ENCODE measurements around the gene CCDC78. TPM values are rescaled to one million over a fixed set of nuclear protein-coding genes. Genes with fewer than 3 reads are reported as not detected.

Gene CCDC78
- total and polyA plus RNA-seq, 2 of the 4 experiments (the other 2 are of a cell fraction), result 0.54 to 4.6 TPM

- POLR2A ChIA-PET (ENCODE audit: unreplicated experiment), result no interaction called here
Measured at GRCh38 chr16:698911-699671, 27.2 kb downstream of the CCDC78 start.

More at GRCh38 chr16:698911-699671, 27.2 kb downstream of the CCDC78 start:
- Histone ChIP-seq H3K79me1 (ENCODE audit: low read depth in 1 of 2, low read length in 2 of 2) (no peaks in the 10 kb centered on the region), H2AFZ (replicated peaks; ENCODE audit: low read length, poor library complexity) (no peak overlapping the region), H3K27me3 (ENCODE audit: control insufficient read depth, insufficient read depth, low read length) (peaks cover 73% of the 10 kb centered on the region), H2BK5ac (ENCODE audit: low read depth, low read length, poor library complexity, severe bottlenecking) (no peak overlapping the region), H2BK120ac (ENCODE audit: low read depth, low read length) (no peak overlapping the region), H3K9me1 (ENCODE audit: insufficient read depth, low read length) (peaks cover 4% of the 10 kb centered on the region; the same call in 1 of the 2 replicates), H3K18ac (ENCODE audit: low read depth, low read length) (no peak overlapping the region), H2AK9ac (replicated peaks; ENCODE audit: low read depth, low read length, poor library complexity) (no peak overlapping the region), H2AK5ac (ENCODE audit: low read depth, low read length) (no peak overlapping the region), H3K4me2 (ENCODE audit: low read depth, low read length) (no peak overlapping the region), H3K36me3 (ENCODE audit: control insufficient read depth, insufficient read depth, low read length) (no peaks in the 10 kb centered on the region), H3K14ac (replicated peaks; ENCODE audit: low read depth, low read length) (no peak overlapping the region), H2BK20ac (ENCODE audit: low read depth, low read length) (no peak overlapping the region), H4K5ac (ENCODE audit: low read depth, low read length) (no peak overlapping the region), H4K8ac (ENCODE audit: low read depth in 2 of 2, low read length in 2 of 2) (no peak overlapping the region), H3K9me3 (ENCODE audit: control insufficient read depth, insufficient read depth, low read length) (no peaks in the 10 kb centered on the region), H3K4me3 (ENCODE audit: insufficient read depth, low read depth, low read length) (no peak overlapping the region), H3K9ac (ENCODE audit: low read depth, low read length) (no peak overlapping the region), H3K56ac (ENCODE audit: extremely low read depth, insufficient read depth, low read length) (no peak overlapping the region), H3K4me1 (ENCODE audit: control insufficient read depth, insufficient read depth, low read length) (peaks cover 3% of the 10 kb centered on the region; the same call in 1 of the 2 replicates), H4K20me1 (ENCODE audit: insufficient read depth, low read length) (peaks cover 9% of the 10 kb centered on the region), H3K27ac (ENCODE audit: insufficient read depth, low read length) (no peak overlapping the region), H4K91ac (ENCODE audit: insufficient read depth, low read depth, low read length) (no peak overlapping the region), H3K4ac (ENCODE audit: low read depth, low read length) (no peak overlapping the region), H3K23ac (ENCODE audit: low read depth, low read length) (no peak overlapping the region), H2BK15ac (ENCODE audit: low read depth, low read length) (no peak overlapping the region)
- 47% methylated on average over 10 of the region's 19 CpGs; no CpG with 5 or more reads in 1 of the 2 experiments for WGBS, 2 experiments (ENCODE audit: extremely low coverage in 2 of 2, insufficient read length in 1 of 2)
- no peak for TF ChIP-seq SMC3 (IDR thresholded peaks at IDR 0.05; ENCODE audit: low read depth, low read length)
- no peak for TF ChIP-seq RFX5 (IDR thresholded peaks at IDR 0.05; ENCODE audit: low read depth, low read length)
- no peak for TF ChIP-seq RCOR1 (IDR thresholded peaks at IDR 0.05; ENCODE audit: insufficient replicate concordance, low read length)
- no peak for TF ChIP-seq CEBPB (IDR thresholded peaks at IDR 0.05; ENCODE audit: low read depth, low read length)
- no peak for TF ChIP-seq CHD1 (IDR thresholded peaks at IDR 0.05; ENCODE audit: low read depth, low read length)
- no peak for TF ChIP-seq USF2 (IDR thresholded peaks at IDR 0.05; ENCODE audit: low read depth, low read length)
- no peak for TF ChIP-seq CTCF (conservative IDR thresholded peaks at IDR 0.05; ENCODE audit: low read depth, low read length)
- no peak for TF ChIP-seq RAD21 (IDR thresholded peaks at IDR 0.05; ENCODE audit: low read length)
- no peak for TF ChIP-seq FOS (IDR thresholded peaks at IDR 0.05; ENCODE audit: low read depth, low read length)
- no peak for TF ChIP-seq ELK1 (IDR thresholded peaks at IDR 0.05; ENCODE audit: borderline replicate concordance, low read depth, low read length)
- no peak for TF ChIP-seq BHLHE40 (IDR thresholded peaks at IDR 0.05; ENCODE audit: low read depth, low read length)
- no peak for TF ChIP-seq MXI1 (IDR thresholded peaks at IDR 0.05; ENCODE audit: borderline replicate concordance, low read depth, low read length)
- no peak for TF ChIP-seq POLR2A (IDR thresholded peaks at IDR 0.05; ENCODE audit: low read depth, low read length)
- TF ChIP-seq MAFK (IDR thresholded peaks at IDR 0.05; ENCODE audit: low read depth, low read length), result no peak
- CTCF ChIA-PET, result interaction anchor here (0.7 kb wide), 1 partner anchor 1821 kb away, joined by 6 read pairs; no protein-coding TSS in a partner anchor
- BruUV-seq (replicated peaks), result no TSS peak
- in situ Hi-C loops (cut with MboI; ENCODE audit: low sequenced_read_pairs), result no loop called here
- intact Hi-C loops (cut with micrococcal nuclease), result no loop called here
- dilution Hi-C loops (cut with HindIII; ENCODE audit: low sequenced_read_pairs, unreplicated experiment), result no loop called here
- DNase-seq (no peak), ATAC-seq (ENCODE audit: low read depth) (no peak)

Measured in IMR-90 (cell line).